ENCODE measurements around the gene LDLRAP1.

The LDLRAP1 gene

DNA sequence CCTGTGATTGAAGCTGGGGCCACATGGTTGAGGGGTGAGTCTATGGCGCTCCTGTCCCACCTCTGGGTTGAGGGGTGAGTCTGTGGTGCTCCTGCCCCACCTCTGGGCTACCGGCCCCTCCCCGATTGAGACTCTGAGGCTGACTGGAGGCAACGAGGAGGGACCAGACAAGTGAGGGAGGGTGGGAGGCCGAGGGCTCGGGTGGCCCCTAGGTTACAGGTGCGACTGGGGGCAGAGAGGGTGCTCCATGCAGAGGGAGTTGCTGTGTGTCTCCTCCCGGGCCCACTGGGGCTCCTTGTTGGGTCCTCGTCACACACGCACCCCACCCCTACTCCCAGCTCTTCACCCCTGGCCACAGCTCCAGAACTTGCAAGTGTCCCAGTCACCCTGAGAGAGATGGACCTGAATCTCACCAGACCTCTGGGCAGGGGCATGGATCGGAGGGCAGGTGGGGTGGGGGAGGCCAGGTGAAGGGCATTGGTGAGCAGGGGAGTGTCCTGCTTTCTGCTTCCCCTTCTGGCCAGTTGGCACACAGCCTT is 12.8 kb downstream of the LDLRAP1 start:
- Mint-ChIP-seq H3K4me1 (ENCODE audit: low read depth) (peaks cover 72% of the 10 kb centered on the region), H3K4me3 (no peak overlapping the region), H3K27ac (no peak overlapping the region), H3K36me3 (ENCODE audit: low read depth) (peaks cover 19% of the 10 kb centered on the region), H3K9me3 (no peaks in the 10 kb centered on the region), H3K27me3 (no peaks in the 10 kb centered on the region)
- intact Hi-C loops (cut with micrococcal nuclease), result no loop called here

- no peak overlapping the region for H3K27ac Mint-ChIP-seq
- H3K27me3 Mint-ChIP-seq, result no peaks in the 10 kb centered on the region
- H3K4me1 Mint-ChIP-seq (ENCODE audit: low read depth), result peaks cover 71% of the 10 kb centered on the region
- peaks cover 19% of the 10 kb centered on the region for H3K36me3 Mint-ChIP-seq (ENCODE audit: low read depth)
- no peak overlapping the region for H3K4me3 Mint-ChIP-seq
- no peaks in the 10 kb centered on the region for H3K9me3 Mint-ChIP-seq
- intact Hi-C loops (cut with micrococcal nuclease), result no loop called here
Observed at GRCh38 chr1:25556791-25557476, 13.5 kb downstream of the LDLRAP1 start.

GRCh38 chr1:25557543-25557942 is 14.1 kb downstream of the LDLRAP1 start:
- Mint-ChIP-seq H3K27ac (no peak overlapping the region), H3K4me1 (ENCODE audit: low read depth) (peaks cover 72% of the 10 kb centered on the region), H3K36me3 (ENCODE audit: low read depth) (peaks cover 19% of the 10 kb centered on the region), H3K27me3 (no peaks in the 10 kb centered on the region), H3K4me3 (no peak overlapping the region), H3K9me3 (no peaks in the 10 kb centered on the region)
- intact Hi-C loops (cut with micrococcal nuclease), result no loop called here

DNA sequence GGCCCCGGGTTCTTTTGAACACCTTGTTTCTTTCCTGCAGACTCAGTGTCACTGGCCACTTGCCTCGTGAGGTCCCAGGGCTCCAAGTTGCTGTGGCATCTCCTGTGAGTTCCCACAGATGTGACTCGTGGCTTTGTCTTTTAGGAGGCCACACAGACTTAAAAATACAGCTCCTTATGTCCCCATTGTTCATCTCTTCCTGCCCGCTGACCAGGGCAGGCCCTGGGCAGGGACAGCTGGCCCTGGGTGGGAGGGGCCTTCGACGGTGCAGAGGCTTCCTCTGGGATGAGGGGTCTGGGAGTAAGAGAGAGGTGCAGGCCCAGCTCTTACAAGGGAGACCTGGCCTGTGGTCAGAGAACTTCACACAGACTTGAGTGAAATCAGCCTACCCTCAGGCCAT is 15.6 kb downstream of the LDLRAP1 start:
- Mint-ChIP-seq H3K4me1 (ENCODE audit: low read depth) (peaks cover 65% of the 10 kb centered on the region), H3K27me3 (no peaks in the 10 kb centered on the region), H3K9me3 (no peaks in the 10 kb centered on the region), H3K4me3 (no peak overlapping the region), H3K27ac (no peak overlapping the region), H3K36me3 (ENCODE audit: low read depth) (peaks cover 31% of the 10 kb centered on the region)
- intact Hi-C loops (cut with micrococcal nuclease), result no loop called here

- Mint-ChIP-seq H3K4me3 (no peak overlapping the region), H3K27ac (no peak overlapping the region), H3K36me3 (ENCODE audit: low read depth) (peaks cover 33% of the 10 kb centered on the region), H3K9me3 (no peaks in the 10 kb centered on the region), H3K4me1 (ENCODE audit: low read depth) (peaks cover 58% of the 10 kb centered on the region), H3K27me3 (no peaks in the 10 kb centered on the region)
- intact Hi-C loops (cut with micrococcal nuclease), result no loop called here
Observed at GRCh38 chr1:25560001-25560400, 16.6 kb downstream of the LDLRAP1 start.

GRCh38 chr1:25560788-25561187 is 17.4 kb downstream of the LDLRAP1 start:
- Mint-ChIP-seq H3K4me1 (ENCODE audit: low read depth) (peaks cover 54% of the 10 kb centered on the region), H3K27ac (no peak overlapping the region), H3K9me3 (no peaks in the 10 kb centered on the region), H3K36me3 (ENCODE audit: low read depth) (peaks cover 39% of the 10 kb centered on the region), H3K27me3 (no peaks in the 10 kb centered on the region), H3K4me3 (no peak overlapping the region)
- intact Hi-C loops (cut with micrococcal nuclease), result no loop called here

DNA sequence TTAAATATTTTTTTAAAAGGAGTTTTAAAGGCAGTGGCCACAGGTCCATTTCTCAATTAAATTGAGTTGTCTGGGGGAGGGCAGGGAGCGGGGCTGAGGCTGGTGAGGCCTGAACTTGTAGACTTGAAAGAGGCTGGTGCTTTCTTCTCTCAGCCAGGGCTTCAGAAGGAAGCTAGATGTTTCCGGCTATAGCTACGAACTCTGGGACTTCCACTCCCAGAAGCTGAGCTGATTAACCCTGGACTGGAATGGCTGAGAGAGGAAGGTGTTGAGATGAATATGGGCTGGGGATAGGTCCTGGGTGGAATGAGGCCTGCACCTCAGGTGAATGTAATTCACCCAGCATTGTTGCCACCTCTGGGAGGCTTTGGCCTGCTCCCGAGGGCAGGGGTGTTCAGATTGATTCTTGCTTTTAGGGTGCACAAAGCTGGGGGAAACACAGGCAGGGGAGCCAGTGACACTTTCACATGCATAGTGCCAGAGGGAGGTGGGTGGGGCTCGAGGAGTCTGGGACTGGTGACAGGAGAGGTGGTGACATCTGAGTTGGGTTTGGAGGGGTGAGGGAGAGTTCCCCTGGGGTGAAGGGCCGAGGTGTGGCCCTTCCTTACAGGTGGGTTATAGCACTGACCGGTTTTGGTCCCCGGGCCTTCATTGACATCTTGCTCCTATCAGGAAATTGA is 18.2 kb downstream of the LDLRAP1 start:
- Mint-ChIP-seq H3K27me3 (no peaks in the 10 kb centered on the region), H3K9me3 (no peaks in the 10 kb centered on the region), H3K27ac (no peak overlapping the region), H3K4me1 (ENCODE audit: low read depth) (peaks cover 46% of the 10 kb centered on the region), H3K4me3 (no peak overlapping the region), H3K36me3 (ENCODE audit: low read depth) (peaks cover 45% of the 10 kb centered on the region)
- intact Hi-C loops (cut with micrococcal nuclease), result no loop called here

DNA sequence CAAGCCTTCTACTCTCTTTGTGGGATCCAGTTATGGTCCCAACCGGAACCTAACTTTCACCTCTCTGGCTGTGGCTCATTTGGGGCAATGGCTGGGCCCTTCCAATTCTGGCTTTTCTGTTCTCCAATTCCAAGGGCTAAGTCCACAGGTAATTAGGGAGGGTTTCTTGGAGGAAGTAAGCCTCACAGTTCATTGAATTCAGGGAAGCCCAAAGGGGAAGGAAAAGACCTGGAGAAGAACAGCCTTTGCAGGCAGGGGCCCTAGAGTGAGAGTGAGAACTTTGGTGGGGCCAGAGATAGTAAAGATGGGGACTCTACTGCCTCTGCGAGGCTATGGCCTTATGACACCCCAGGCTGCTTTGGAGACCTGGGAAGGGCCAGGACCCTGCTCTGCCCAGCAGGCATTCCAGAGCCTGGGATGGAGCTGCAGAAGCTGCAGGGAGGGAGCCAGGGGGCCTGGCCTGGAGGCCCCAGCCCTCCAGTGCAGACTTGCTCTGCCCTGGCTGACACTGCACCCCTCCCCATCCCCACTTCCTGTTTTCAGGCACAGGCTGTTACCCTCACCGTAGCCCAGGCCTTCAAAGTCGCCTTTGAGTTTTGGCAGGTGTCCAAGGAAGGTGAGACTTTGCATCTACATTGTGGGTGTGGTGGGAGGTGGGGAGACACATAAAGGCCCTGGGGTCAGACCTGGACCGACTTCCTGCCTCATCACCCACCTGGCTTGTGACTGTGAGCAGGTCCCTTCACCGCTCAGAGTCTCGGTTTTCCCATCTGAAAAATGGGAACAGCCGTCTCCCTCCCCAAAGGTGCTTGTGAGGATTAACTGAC is 18.9 kb downstream of the LDLRAP1 start:
- Mint-ChIP-seq H3K27ac (no peak overlapping the region), H3K36me3 (ENCODE audit: low read depth) (peaks cover 53% of the 10 kb centered on the region), H3K9me3 (no peaks in the 10 kb centered on the region), H3K27me3 (no peaks in the 10 kb centered on the region), H3K4me1 (ENCODE audit: low read depth) (peaks cover 39% of the 10 kb centered on the region), H3K4me3 (no peak overlapping the region)
- intact Hi-C loops (cut with micrococcal nuclease), result no loop called here

DNA sequence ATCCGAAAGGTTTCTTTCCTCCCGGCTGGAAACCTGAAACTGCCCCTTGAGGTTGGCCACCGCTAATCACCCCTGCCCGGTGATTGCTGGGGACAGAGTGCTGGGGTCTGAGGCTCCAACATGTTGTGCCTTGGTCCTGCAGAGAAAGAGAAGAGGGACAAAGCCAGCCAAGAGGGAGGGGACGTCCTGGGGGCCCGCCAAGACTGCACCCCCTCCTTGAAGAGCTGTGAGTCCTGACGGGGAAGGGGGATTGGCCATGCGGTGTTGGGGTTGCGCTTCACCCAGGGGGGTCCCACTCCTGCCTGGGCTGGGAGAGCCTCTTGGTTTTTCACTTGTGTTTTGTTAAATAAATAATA is 19.5 kb downstream of the LDLRAP1 start:
- Mint-ChIP-seq H3K4me3 (no peak overlapping the region), H3K27me3 (no peaks in the 10 kb centered on the region), H3K9me3 (no peaks in the 10 kb centered on the region), H3K27ac (no peak overlapping the region), H3K4me1 (ENCODE audit: low read depth) (peaks cover 35% of the 10 kb centered on the region), H3K36me3 (ENCODE audit: low read depth) (peaks cover 59% of the 10 kb centered on the region)
- intact Hi-C loops (cut with micrococcal nuclease), result no loop called here

DNA sequence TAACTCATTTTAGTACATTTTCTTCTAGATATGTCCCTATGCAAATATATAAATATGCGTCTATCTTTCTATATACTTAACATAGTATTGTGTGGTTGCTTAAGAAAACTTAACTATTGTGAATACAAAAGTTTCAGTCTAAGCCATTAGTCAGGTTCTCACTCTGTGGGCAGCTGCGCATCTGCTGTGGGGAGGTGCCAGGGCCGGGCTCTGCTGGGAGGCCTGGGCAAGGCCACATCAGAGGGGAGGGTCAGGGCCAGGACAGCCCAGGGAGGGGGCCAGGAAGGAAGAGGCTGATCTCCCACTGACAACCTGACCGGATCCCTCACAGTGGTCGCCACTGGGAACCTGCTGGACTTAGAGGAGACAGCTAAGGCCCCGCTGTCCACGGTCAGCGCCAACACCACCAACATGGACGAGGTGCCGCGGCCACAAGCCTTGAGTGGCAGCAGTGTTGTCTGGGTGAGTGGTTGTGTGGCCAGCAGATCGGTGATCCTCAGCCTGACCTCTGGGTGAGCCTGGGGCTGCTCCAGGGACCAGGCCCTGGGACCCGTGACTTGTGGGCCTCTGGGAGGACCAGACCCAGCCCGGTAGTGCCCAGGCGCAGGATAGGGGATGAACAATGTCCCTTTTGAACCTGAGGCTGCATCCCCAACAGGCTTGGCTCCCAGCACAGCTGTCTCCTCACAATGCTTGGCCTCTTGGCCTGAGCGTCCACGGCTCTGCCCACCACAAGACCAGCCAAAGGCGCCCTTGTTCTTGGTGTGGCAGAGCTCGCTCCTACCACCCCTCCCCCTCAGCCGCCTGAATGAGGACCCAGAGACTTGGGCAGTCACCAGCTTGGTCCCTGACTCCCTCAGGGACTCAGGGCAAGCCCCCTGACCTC is 20.2 kb downstream of the LDLRAP1 start:
- H3K27me3 Mint-ChIP-seq, result no peaks in the 10 kb centered on the region
- no peak overlapping the region for H3K4me3 Mint-ChIP-seq
- intact Hi-C loops (cut with micrococcal nuclease), result no loop called here
- peaks cover 58% of the 10 kb centered on the region for H3K36me3 Mint-ChIP-seq (ENCODE audit: low read depth)
- peaks cover 35% of the 10 kb centered on the region for H3K4me1 Mint-ChIP-seq (ENCODE audit: low read depth)
- no peaks in the 10 kb centered on the region for H3K9me3 Mint-ChIP-seq
- H3K27ac Mint-ChIP-seq, result no peak overlapping the region

DNA sequence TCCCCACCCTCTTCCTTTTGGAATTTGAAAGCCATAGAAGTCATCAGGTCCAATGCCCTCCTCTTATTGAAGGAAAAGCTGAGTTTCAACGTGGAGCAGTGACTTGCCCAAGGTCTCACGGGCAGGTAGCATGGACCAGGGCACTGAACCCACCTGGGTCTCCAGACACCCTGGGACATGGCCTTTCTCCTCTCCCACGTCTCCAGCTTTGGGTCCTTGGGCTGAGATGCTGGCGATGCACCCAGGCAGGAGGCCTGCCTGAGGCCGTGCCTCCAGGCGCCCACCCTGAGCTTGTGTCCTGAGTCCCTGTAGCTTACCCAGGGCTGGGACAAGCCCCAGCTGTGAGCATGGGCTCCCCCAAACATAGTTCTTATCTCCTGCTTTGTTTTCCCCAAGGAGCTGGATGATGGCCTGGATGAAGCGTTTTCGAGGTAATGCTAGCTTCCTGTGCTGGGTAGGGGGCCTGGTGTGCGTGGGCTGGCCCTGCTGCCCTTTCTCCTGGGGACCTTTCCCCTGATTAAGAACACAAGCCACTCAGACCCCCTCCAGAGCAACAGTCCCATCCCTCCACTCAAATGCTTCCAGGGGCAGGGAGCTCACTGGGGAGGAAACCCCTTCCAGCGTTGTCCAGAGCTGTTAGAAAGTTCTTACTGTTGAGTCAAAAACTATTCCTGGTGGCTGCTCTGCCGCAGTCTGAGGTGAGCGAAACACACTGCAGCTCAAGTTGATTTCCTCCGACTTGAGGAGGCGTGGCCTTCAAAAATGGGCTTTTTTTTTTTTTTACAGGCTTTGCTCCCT is 21.6 kb downstream of the LDLRAP1 start:
- Mint-ChIP-seq H3K27ac (no peak overlapping the region), H3K9me3 (no peaks in the 10 kb centered on the region), H3K4me1 (ENCODE audit: low read depth) (peaks cover 27% of the 10 kb centered on the region), H3K36me3 (ENCODE audit: low read depth) (peaks cover 50% of the 10 kb centered on the region), H3K27me3 (no peaks in the 10 kb centered on the region), H3K4me3 (no peak overlapping the region)
- intact Hi-C loops (cut with micrococcal nuclease), result no loop called here

DNA sequence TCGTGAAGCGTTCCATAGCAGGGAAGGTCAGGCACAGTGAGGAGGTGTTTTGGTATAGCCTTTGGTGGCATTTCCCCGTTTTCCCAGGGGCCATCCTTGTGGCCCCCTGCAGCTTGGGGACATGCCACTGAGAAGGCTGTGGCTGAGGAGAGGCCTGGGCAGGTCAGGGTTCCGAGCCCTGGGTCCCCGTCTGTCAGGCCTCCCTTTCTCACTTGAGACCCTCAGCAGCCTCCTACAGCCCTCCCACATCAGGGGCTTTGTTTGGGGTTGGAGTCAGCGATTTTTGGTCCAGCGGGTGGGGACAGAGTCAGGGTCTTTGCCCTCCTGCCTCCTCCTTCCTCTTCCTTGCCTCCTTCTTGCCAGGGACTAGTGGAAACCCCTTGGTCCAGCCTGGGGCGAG is 22.2 kb downstream of the LDLRAP1 start:
- no peaks in the 10 kb centered on the region for H3K9me3 Mint-ChIP-seq
- H3K27ac Mint-ChIP-seq, result no peak overlapping the region
- H3K4me1 Mint-ChIP-seq (ENCODE audit: low read depth), result peaks cover 20% of the 10 kb centered on the region
- no peak overlapping the region for H3K4me3 Mint-ChIP-seq
- intact Hi-C loops (cut with micrococcal nuclease), result no loop called here
- peaks cover 50% of the 10 kb centered on the region for H3K36me3 Mint-ChIP-seq (ENCODE audit: low read depth)
- H3K27me3 Mint-ChIP-seq, result no peaks in the 10 kb centered on the region

Measured in dendritic cell treated with granulocyte-macrophage colony-stimulating factor and Interleukin-4, amounts not matched to agents 40 ng/mL and 50 ng/mL, for 4 days (primary cell).